ENCODE data around the gene MPP3.

- no peak for TF ChIP-seq CTCF (IDR thresholded peaks at IDR 0.05)
- no peak for TF ChIP-seq POLR2A (IDR thresholded peaks at IDR 0.05)
- no peak for TF ChIP-seq EP300 (IDR thresholded peaks at IDR 0.05)
These were observed 76.7 kb downstream of the MPP3 start for GRCh38 chr17:43756201-43756600.

All from tibial nerve (tissue), 4 donors.